Vagina (tissue), 2 donors: ENCODE results near the gene PRKCI. TPM values are rescaled to one million over a fixed set of nuclear protein-coding genes. Genes with fewer than 3 reads are reported as not detected.

Experiments
- DNase-seq, 2 donors: peaks; one replicate each; pipeline ENCODE4 v3.0.0-alpha.2; 2017; ENCODE audit errors: extremely low spot score in 2 of 2
- H3K27ac ChIP-seq: fragments of 200-600 bp; sonication (generic); one replicate; pipeline ENCODE4 v1.5.1; 2019
- H3K27me3 ChIP-seq: fragments of 200-600 bp; sonication (generic); one replicate; pipeline ENCODE4 v1.5.1; 2019
- H3K36me3 ChIP-seq, 2 donors: fragments of 200-600 bp; sonication (generic); one replicate each; pipeline ENCODE4 v1.5.1; 2017 to 2019
- H3K4me1 ChIP-seq: fragments of 200-600 bp; sonication (generic); one replicate; pipeline ENCODE4 v1.5.1; 2019
- H3K4me3 ChIP-seq, 2 donors: fragments of 200-600 bp; sonication (generic); 1 replicate in 1 of 2; 2 replicates in 1 of 2; pipeline ENCODE4 v1.5.1; 2016 to 2019
- H3K9me3 ChIP-seq: fragments of 200-600 bp; sonication (generic); one replicate; pipeline ENCODE4 v1.5.1; 2019
- POLR2A ChIP-seq, 2 donors: fragments of 450-650 bp; IDR thresholded peaks; one replicate each; pipeline ENCODE4 v1.6.1; 2017; ENCODE audit warnings: antibody characterized with exemption in 2 of 2, mild to moderate bottlenecking in 2 of 2, moderate library complexity in 2 of 2
- POLR2AphosphoS5 ChIP-seq, 2 donors: sonication (generic); formaldehyde crosslinking; IDR thresholded peaks; one replicate each; pipeline ENCODE4 v1.9.0; 2017; ENCODE audit warnings: antibody characterized with exemption in 2 of 2, mild to moderate bottlenecking in 2 of 2, low read depth in 1 of 2; ENCODE audit not compliant: insufficient read depth in 1 of 2
- intact Hi-C: fragments of 100-400 bp; cut with DNase I; formaldehyde crosslinking; loops from one replicate; pipeline ENCODE4 v1.15.1; 2023
- total RNA-seq: library from RNA; depleted of rRNA; stranded (reverse); fragments of >200 nt; gene quantifications from one replicate; pipeline ENCODE4 v1.2.3, GENCODE V29; 2016
- TF ChIP-seq, protein P1 (sequence below), 3 experiments: fragments of 450-650 bp in 2 of 3; fragments of 200-600 bp in 1 of 3; sonication (generic) in 1 of 3; IDR thresholded peaks; one replicate each; pipeline ENCODE4 v1.5.1; 2017 to 2019; ENCODE audit warnings: antibody characterized with exemption in 3 of 3, mild to moderate bottlenecking in 2 of 3, moderate library complexity in 2 of 3

PRKCI gene
- total RNA-seq, 1 donor from 2014 or later, result 33.9 TPM

GRCh38 chr3:170277833-170278580, 55.8 kb downstream of the PRKCI start:
- H3K27me3 ChIP-seq, result no peaks in the 10 kb centered on the region
- H3K9me3 ChIP-seq, result no peaks in the 10 kb centered on the region
- TF ChIP-seq, protein P1, sequence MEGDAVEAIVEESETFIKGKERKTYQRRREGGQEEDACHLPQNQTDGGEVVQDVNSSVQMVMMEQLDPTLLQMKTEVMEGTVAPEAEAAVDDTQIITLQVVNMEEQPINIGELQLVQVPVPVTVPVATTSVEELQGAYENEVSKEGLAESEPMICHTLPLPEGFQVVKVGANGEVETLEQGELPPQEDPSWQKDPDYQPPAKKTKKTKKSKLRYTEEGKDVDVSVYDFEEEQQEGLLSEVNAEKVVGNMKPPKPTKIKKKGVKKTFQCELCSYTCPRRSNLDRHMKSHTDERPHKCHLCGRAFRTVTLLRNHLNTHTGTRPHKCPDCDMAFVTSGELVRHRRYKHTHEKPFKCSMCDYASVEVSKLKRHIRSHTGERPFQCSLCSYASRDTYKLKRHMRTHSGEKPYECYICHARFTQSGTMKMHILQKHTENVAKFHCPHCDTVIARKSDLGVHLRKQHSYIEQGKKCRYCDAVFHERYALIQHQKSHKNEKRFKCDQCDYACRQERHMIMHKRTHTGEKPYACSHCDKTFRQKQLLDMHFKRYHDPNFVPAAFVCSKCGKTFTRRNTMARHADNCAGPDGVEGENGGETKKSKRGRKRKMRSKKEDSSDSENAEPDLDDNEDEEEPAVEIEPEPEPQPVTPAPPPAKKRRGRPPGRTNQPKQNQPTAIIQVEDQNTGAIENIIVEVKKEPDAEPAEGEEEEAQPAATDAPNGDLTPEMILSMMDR (IDR thresholded peaks at IDR 0.05), result no peak
- no peak for TF ChIP-seq POLR2AphosphoS5 (IDR thresholded peaks at IDR 0.05; ENCODE audit: insufficient read depth in 1 of 2, low read depth in 1 of 2)
- TF ChIP-seq POLR2A (IDR thresholded peaks at IDR 0.05), result no peak
- no peak overlapping the region for H3K27ac ChIP-seq
- DNase-seq, result no peak
- H3K4me3 ChIP-seq, result no peak overlapping the region
- no peaks in the 10 kb centered on the region for H3K4me1 ChIP-seq
- peaks cover 0 to 19% of the 10 kb centered on the region in 2 donors for H3K36me3 ChIP-seq
- intact Hi-C loops, result no loop called here

GRCh38 chr3:170278627-170279026, 56.4 kb downstream of the PRKCI start:
- intact Hi-C loops, result no loop called here
- TF ChIP-seq POLR2A (IDR thresholded peaks at IDR 0.05), result no peak
- H3K4me3 ChIP-seq, result no peak overlapping the region
- H3K9me3 ChIP-seq, result no peaks in the 10 kb centered on the region
- peaks cover 0 to 19% of the 10 kb centered on the region in 2 donors for H3K36me3 ChIP-seq
- H3K4me1 ChIP-seq, result no peaks in the 10 kb centered on the region
- H3K27me3 ChIP-seq, result no peaks in the 10 kb centered on the region
- H3K27ac ChIP-seq, result no peak overlapping the region
- no peak for DNase-seq

GRCh38 chr3:170290194-170290593, 68.0 kb downstream of the PRKCI start:
- H3K4me3 ChIP-seq, result no peak overlapping the region
- no peak overlapping the region for H3K27ac ChIP-seq
- no peak for TF ChIP-seq POLR2A (IDR thresholded peaks at IDR 0.05)
- TF ChIP-seq, protein P1 (IDR thresholded peaks at IDR 0.05), result no peak
- intact Hi-C loops, result no loop called here
- H3K9me3 ChIP-seq, result no peaks in the 10 kb centered on the region
- DNase-seq, result no peak
- H3K27me3 ChIP-seq, result no peaks in the 10 kb centered on the region
- H3K4me1 ChIP-seq, result no peaks in the 10 kb centered on the region
- H3K36me3 ChIP-seq, result peaks cover 0 to 30% of the 10 kb centered on the region in 2 donors

GRCh38 chr3:170295586-170295985, 73.4 kb downstream of the PRKCI start:
- TF ChIP-seq POLR2A (IDR thresholded peaks at IDR 0.05), result no peak
- TF ChIP-seq POLR2AphosphoS5 (IDR thresholded peaks at IDR 0.05; ENCODE audit: insufficient read depth in 1 of 2, low read depth in 1 of 2), result no peak
- TF ChIP-seq, protein P1 (IDR thresholded peaks at IDR 0.05), result no peak
- Histone ChIP-seq H3K27ac (no peak overlapping the region), H3K4me3 (no peak overlapping the region), H3K36me3 (peaks cover 0 to 41% of the 10 kb centered on the region in 2 donors), H3K27me3 (no peaks in the 10 kb centered on the region), H3K4me1 (no peaks in the 10 kb centered on the region), H3K9me3 (no peaks in the 10 kb centered on the region)
- intact Hi-C loops, result no loop called here
- no peak for DNase-seq

DNA sequence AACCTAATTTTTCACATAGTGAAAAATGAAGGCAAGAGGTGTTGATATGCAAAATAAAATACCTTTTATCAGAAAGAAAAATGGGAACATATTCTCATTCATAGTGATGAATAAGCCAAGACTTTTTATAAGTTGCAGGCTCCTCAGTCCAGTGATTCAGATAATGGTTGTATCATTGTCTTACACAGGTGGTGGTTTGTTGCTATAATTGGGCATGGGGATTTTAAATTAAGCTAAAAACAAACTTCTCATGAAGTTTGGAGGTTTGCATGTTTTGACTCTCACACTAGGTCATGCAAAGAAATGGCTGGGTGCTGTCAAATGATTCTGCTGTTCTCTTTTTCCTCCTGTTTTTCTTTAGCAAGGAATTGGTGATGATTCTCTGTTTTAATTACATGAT, 74.5 kb downstream of the PRKCI start:
- H3K9me3 ChIP-seq, result no peaks in the 10 kb centered on the region
- intact Hi-C loops, result no loop called here
- peaks cover 0 to 41% of the 10 kb centered on the region in 2 donors for H3K36me3 ChIP-seq
- H3K4me1 ChIP-seq, result no peaks in the 10 kb centered on the region
- no peak overlapping the region for H3K4me3 ChIP-seq
- no peak overlapping the region for H3K27ac ChIP-seq
- no peaks in the 10 kb centered on the region for H3K27me3 ChIP-seq
- TF ChIP-seq, protein P1 (IDR thresholded peaks at IDR 0.05), result no peak
- no peak for DNase-seq
